HG02642 (cell line): ENCODE results near the gene MYO7A.

ENCODE experiments used
- ATAC-seq: cut with Tn5 transposase; IDR thresholded peaks from one replicate; pipeline ENCODE4 v1.9.1; 2021; ENCODE audit warnings: mild to moderate bottlenecking; ENCODE audit not compliant: unreplicated experiment, poor library complexity

The MYO7A gene

DNA sequence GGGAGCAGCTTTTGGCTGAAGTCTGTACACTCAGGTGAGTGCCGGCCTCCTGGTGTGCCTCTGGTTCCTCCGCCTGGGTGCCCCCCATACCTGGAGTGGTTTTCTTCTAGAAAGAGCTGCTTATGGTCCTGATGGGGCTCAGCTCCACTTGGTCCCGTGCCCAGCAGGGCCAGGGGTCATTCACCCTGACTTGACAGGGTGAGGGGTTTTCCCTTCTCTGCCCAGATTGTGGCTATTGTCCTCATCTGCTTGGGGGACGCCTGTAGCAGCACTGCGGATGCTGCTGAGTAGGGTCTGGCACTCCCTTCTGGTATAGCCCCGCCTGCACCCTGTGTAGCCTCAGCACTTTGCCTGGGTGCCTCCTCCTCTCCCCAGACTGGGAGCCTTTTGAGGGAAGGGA, 17.2 kb upstream of the MYO7A start:
- ATAC-seq = no peak

DNA sequence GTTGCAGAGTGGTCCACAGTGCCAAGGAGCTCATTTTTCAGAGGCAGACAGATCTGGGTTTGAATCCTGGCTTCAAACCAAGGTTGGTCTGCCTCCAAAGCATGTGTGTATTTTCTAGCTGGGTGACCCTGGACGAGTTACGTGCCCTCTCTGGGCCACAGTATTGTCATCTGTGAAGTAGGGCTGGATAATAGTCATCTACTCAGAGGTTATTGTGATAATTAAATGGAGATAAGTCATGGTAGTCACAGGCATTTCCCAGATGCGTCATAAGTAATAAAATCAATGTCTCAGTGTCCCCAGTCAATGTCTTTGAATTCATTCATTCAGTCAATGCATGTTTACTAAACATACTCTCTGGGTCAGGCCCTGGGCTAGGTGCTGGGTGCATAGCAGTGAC, 16.8 kb upstream of the MYO7A start:
- ATAC-seq = no peak

DNA sequence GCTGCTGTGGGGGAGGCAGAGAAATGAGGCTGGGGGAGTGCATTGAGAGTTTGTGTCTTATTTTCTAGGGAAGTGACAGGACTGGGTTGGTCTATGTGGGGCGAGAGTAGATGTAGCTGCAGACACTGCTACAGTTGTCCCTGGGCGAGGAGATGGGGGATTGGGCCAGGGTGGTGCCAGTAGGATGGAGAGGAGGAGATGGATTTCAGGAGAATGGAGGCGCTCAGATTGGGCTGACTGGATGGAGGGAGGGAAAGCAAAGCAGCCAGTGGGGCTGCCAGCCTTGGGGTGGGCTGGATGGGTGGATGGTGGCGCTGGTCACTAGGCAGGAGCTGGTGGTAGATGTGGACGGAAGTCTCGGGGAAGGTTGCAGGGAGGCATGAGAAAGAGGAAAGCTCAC, 16.1 kb upstream of the MYO7A start:
- ATAC-seq = no peak

DNA sequence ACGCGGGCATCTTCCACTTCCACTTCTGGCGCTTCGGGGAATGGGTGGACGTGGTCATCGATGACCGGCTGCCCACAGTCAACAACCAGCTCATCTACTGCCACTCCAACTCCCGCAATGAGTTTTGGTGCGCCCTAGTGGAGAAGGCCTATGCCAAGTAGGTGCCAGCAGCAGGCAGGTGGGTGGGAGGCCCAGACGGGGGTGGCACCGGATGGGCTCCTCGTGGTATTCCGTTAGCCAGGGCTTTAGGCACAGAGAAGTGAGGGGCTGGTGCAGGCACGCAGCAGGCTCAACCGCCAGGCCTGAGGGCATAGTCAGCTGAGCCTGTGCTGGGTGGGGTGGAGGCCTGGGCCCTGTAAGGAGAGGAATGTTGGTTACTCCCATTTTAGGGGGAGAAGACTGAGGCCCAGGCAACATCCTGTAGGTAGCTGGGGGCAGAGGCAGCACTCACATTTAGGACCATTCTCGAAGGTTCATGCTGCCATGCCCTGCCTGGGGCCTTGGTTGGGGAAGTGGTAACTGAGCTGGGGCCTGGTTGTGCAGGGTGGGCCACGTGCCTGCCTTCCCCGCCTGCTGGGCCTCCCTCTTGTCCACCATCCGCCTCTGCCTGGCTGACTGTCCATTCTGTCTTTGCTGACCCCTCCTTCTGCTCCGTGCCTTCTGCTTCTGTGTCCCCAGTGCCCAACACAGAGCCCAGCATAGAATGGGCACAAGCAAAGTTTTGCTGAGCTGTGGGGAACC, 15.2 kb upstream of the MYO7A start:
- no peak for ATAC-seq

DNA sequence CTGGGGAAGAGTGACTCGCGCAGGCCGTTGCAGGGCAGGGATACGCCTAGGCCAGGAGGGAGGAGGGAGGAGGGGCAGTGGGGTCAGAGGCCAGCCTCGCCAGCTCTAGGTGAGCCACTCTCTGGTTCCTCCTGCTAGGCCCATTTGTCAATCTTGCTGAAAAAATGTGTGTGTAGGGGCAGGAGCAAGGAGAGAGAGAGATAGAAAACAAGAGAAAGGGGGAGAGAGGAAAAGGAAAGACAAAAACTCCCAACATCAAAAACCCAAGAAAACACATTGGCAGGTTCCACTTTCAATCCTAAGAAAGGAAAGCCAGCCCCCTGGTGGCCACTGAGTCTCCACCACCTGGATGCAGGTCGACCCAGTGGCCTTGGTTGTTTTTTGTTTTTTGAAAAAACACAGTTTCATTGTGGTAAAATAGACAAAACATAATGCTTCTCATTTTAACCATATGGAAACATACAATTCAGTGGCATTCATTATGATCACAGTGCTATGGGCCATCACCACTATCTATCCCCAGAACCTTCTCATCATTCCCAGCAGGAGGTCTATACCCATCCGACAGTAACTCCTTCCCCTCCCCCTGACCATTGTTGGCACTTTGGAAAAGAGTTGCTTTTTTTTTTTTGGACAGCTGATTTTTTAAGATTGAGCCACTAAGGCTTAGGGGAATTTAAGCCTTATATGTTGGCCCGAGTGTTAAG, 14.5 kb upstream of the MYO7A start:
- ATAC-seq = no peak

DNA sequence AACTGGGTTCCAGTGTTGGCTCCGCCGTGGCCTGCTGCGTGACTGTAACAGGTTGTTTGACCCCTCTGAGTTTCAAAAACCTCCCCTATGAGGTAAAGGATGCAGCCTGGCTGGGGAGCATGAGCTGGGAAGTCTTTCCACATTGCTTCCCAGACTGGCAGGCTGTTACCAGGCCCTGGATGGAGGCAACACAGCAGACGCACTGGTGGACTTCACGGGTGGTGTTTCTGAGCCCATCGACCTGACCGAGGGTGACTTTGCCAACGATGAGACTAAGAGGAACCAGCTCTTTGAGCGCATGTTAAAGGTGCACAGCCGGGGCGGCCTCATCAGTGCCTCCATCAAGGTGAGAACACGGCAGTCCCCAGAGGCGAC, 14.0 kb upstream of the MYO7A start:
- ATAC-seq = no peak

DNA sequence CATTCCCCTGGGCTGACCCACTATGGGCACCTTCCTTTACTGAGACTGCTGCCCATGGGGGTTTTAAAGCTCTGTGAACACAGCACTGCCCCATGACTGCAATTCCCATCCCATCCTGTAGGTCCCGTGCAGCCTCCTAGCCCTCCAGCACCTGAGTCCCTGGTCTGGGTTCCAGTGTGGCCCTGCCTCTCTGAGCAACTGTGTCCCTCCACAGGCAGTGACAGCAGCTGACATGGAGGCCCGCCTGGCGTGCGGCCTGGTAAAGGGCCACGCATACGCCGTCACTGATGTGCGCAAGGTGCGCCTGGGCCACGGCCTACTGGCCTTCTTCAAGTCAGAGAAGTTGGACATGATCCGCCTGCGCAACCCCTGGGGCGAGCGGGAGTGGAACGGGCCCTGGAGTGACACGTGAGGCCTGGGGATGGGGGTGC, 12.8 kb upstream of the MYO7A start:
- ATAC-seq = no peak

DNA sequence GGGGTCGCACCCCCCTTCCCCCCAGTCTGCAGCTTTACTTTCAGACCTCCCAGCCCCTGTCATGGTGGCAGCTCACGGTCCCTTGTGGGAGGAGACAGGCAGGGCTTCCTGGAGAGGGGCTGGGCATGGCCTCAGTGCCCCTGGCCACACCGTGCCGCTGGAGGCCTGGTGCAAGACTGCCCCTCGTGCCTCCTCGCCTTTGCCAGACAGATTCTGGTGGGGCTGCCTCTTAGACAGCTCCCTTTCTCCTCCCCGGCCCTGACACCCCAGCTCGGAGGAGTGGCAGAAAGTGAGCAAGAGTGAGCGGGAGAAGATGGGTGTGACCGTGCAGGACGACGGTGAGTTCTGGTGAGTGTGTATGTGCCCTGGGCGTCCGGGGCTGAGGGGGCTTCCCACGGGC, 12.1 kb upstream of the MYO7A start:
- ATAC-seq = no peak

DNA sequence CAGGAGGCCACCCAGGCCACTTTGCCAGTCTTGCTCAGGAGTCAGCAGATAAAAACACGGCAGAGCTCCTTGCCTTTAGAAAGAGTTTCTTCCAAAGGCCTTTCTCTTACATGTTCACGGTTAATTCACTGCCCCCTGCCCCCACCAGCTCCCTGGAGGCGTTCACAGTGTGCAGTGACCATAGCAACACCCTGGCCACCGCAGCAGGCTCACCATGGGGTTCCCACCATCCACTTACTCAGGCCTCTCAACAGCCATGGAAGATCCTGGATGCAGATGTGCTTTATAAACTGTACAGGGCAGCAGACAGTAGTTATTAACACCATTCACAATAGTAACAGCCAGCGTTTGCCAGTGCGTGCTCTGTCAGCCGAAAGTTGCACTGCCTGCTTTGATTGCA, 10.6 kb upstream of the MYO7A start:
- no peak for ATAC-seq

DNA sequence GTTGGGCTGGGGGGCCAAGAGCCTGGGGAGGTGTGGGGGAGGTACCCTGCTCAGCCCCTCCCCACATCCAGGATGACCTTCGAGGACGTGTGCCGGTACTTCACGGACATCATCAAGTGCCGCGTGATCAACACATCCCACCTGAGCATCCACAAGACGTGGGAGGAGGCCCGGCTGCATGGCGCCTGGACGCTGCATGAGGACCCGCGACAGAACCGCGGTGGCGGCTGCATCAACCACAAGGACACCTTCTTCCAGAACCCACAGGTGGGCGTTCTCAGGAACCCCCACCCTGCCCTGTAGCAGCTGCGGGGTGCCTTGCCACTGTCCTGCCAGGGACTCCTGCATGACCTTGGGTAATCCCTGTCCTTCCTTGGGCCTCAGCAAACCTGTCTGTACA, 10.0 kb upstream of the MYO7A start:
- ATAC-seq = no peak

DNA sequence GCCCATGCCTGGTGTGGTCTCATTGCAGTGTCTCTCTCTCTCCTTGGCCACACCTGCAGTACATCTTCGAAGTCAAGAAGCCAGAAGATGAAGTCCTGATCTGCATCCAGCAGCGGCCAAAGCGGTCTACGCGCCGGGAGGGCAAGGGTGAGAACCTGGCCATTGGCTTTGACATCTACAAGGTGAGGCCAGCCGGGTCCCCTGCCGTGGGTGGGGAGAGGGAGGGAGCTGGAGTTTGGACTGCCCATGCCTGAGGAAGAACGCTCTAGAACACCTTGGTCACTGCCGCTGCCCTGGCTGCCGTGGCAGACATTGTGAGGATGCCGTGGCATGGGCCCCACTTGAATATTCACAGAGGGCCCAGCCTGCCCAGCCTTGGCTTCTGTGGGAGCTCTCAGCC, 9.1 kb upstream of the MYO7A start:
- no peak for ATAC-seq

DNA sequence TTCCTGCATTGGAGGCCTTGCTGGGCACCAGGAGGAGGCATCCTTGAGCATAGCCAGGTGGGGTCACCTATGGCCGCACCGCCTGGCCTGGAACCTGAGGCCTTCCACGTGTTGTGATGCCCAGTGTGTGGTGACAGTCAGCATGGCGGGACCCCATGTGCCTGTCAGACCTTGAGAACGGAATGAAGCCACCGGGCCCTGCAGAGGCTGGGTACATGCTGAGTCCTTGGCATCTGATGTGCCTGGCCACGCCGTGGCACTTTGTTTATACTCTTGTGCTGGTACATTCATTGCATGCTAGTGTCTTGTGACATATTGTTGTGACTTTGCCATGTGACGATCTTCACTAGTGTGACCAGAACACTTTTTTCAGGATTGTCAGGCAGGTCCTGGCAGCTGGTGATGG, 8.5 kb upstream of the MYO7A start:
- ATAC-seq = no peak

DNA sequence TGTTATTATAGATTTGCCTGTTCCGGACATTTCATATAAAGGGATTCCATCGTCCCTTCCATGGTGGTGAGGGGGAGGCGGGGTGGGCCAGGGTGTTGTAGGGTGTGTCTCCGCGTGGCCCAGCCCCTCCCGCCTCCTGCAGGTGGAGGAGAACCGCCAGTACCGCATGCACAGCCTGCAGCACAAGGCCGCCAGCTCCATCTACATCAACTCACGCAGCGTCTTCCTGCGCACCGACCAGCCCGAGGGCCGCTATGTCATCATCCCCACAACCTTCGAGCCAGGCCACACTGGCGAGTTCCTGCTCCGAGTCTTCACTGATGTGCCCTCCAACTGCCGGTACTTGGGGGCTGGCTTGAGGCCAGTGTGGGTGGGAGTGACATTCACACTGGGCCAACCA, 7.5 kb upstream of the MYO7A start:
- ATAC-seq = no peak

DNA sequence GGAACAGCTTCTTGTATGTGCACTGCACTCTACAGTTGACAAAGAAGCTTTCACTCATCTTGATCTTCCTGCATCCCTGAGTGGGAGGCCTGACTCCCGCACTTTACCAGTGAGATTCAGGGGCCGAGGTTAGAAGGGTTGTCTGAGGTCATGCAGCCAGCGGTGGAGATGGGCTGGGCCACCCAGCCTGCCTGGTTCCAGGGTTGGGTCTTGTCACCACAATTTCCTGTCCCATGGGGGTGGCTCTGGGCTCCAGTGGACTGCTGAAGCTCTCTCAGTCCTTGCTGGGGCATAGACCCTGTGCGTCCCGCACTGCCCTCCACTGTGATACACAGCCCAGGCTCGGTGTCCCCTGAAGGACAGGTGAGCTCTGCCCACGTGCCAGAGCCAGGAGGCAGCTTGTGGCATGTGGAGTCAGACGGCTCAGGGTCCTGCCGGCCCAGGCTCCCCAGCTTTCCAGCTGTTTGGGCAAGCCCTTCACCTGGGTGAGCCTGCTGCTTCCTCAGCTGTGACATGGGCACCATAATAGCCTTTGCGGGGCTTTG, 6.9 kb upstream of the MYO7A start:
- no peak for ATAC-seq

DNA sequence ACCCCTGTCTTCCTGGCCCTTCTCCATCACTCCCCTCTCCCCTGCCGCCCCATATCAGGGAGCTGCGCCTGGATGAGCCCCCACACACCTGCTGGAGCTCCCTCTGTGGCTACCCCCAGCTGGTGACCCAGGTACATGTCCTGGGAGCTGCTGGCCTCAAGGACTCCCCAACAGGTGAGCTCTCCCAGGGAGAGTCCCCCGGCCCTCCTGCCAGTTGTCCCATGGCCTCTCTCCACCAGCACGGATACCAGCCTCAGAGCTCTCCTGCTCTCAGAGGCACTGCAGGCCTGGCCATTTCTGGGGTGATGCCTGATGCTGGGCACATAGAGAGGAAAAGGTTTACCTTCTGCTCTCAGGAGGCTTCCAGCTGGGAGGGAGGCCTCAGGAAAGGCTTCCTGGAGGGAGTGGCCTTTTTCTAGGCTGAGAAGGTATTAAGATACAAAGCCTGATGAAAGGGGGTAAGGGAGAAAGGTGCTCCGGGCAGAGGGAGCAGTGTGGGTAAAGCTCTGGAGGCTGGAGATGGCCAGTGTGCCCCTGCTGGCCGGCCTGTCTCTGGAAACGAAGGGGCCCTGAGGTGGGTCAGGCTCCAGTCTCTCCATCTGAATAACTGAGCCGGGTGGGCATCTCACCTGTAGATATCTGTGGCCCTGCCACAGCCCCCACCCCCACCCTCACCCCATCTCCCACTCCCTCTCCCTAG, 6.0 kb upstream of the MYO7A start:
- ATAC-seq = no peak

DNA sequence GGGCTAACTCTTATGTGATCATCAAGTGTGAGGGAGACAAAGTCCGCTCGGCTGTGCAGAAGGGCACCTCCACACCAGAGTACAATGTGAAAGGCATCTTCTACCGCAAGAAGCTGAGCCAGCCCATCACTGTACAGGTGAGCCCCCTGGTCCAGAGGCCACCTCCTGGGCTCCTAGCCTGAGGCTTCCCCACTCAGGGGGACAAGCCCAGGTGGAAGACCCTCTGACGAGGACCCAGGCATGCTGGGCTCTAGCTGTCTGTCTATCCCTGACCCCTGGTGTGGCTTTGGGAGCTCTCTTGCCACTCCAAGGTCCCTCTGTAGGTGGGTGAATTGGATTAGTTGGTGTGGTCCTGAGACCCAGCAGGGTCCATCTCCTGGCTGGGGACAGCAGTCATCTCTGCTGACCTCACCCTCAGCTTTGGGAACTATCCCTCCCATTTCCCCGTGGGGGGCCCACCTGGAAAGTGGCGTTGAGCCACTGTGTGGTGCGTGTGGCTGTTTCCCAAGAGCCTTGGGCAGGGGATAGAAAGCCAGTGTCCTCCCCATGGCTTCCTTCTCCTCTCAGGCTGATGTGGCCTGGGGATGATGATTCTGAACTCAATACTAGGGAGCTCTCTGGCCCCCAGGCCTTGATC, 5.4 kb upstream of the MYO7A start:
- ATAC-seq = no peak

DNA sequence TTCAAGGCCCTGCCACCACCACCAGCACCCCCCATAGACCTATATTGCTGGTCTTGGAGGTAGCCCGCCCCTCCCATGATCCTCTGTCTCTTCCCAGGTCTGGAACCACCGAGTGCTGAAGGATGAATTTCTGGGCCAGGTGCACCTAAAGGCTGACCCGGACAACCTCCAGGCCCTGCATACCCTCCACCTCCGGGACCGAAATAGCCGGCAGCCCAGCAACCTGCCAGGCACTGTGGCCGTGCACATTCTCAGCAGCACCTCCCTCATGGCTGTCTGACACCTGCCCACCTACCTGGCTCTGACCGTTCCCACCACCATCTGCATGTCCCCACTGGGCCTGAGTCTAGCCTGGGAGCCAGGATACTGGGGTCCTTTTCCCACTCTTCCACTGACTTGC, 4.5 kb upstream of the MYO7A start:
- ATAC-seq = no peak

DNA sequence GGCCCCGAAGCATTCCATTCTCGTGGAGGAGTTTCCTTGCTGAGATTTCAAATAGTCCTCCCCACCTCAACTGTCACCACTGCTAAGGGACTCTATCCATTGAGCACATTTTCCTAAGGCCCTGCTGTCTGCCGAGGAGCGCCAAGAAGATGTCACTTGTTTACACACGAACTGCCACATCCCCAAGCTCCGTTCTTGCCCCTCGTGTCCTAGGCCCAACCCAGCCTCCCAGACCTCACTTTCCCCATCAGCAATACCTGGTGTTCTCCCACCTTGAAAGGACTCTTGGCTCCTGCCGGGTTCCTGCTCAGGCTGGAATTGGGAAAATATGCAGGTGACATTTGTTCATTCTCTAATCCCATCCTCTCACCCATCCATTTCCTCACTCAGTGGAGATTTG, 4.0 kb upstream of the MYO7A start:
- ATAC-seq = no peak

DNA sequence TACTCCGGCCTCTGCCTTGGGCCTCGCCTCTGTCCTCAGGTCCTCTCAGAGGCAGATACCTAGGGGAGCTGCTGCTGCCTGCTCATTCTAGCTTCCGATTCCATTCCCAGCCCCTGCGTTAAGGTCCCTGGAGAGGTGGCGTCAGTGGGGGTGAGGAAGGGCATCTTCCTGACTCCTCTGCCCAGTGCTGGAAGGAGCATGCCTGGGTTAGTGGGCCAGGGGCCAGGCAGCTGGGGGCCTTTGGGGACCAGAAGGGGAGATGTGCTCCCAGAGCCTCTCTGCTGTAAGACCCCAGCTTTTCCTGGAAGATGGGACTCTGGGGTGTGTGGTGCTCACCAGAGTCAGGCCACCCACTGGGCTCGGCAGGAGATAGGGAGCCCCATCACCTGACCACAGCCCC, 3.6 kb upstream of the MYO7A start:
- ATAC-seq = no peak

DNA sequence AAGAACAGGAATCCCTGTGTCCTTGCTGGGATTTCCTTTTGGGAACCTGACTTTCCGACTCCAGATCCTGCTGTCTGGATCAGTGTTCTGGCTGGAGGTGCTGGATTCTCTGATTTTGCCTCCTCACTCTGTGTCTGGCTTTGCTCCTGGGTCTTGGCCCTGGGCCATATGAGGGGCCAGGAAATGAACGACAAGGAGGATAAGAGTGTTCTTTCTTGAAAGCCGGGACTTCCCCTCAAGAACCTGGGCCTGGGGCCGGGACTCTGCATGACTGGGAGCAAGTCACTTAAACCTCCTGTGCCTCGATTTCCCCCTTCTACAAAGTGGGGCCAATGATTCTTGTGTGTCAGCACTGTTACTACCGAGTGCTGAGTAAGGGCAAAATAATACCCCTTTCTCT, 2.9 kb upstream of the MYO7A start:
- ATAC-seq = no peak

DNA sequence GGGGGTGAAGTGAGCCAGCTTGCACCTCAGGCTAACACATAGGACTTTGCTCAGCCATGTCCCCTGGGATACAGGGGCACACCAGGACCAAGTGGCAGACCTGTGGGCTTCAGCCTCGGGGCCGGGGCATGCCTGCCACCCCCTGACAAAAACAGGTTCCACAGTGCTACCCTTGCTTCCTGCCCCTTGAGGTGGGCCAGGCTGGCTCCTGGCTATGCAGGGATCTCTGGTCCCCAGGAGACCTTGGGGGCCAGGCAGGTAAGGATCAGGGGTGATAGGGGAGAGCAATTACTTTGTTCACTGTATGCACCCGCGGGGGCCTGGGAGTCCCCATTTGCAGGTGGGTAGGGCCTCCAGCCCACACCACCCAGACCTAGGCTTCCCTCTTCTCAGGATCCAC, 2.4 kb upstream of the MYO7A start:
- no peak for ATAC-seq
